Panc1 (cell line): ENCODE data around the gene SEC16A. TPM values are rescaled to one million over a fixed set of nuclear protein-coding genes. Genes with fewer than 3 reads are reported as not detected.

Experiments used
- ATAC-seq: fragments of 200-7000 bp; cut with Tn5 transposase; 2 replicates; pipeline ENCODE4 v1.9.1; 2020; ENCODE audit warnings: mild to moderate bottlenecking, moderate library complexity
- BruUV-seq: library from RNA; stranded (reverse); fragments of 400-500 nt; replicated peaks from 2 replicates; lab custom pipeline; 2021; lab: Mats Ljungman, UMichigan
- CTCF ChIA-PET: fragments of 300-600 bp; sonication (Branson Sonifier 250); formaldehyde crosslinking; loops from one replicate; lab custom pipeline; 2022; ENCODE audit warnings: antibody characterized with exemption; lab: Charles Lee
- POLR2A ChIA-PET: fragments of 300-600 bp; sonication (Branson Sonifier 250); formaldehyde crosslinking; loops from one replicate; lab custom pipeline; 2022; ENCODE audit warnings: antibody characterized with exemption; lab: Charles Lee
- DNase-seq: peaks from one replicate; pipeline ENCODE4 v3.0.0-alpha.2; 2010; ENCODE audit warnings: low read depth, low spot score
- H3K27ac ChIP-seq: 2 replicates; pipeline ENCODE4 v1.5.1; 2011; ENCODE audit warnings: mild to moderate bottlenecking, low read length, inconsistent platforms
- H3K27me3 ChIP-seq: fragments of 200-500 bp; sonication (Bioruptor generic); 2 replicates; pipeline ENCODE4 v1.6.0; 2014; ENCODE audit warnings: low read length, inconsistent platforms; ENCODE audit not compliant: control insufficient read depth, insufficient read depth
- H3K36me3 ChIP-seq: fragments of 200-500 bp; sonication (Bioruptor generic); 2 replicates; pipeline ENCODE4 v1.5.1; 2014; ENCODE audit warnings: inconsistent platforms, mild to moderate bottlenecking, low read length, moderate library complexity; ENCODE audit not compliant: control insufficient read depth, insufficient read depth
- H3K4me1 ChIP-seq: 2 replicates; pipeline ENCODE4 v1.5.1; 2011; ENCODE audit warnings: inconsistent platforms, mild to moderate bottlenecking, low read length, moderate library complexity; ENCODE audit not compliant: control insufficient read depth, insufficient read depth
- H3K4me3 ChIP-seq, 2 experiments: 2 replicates each; pipeline ENCODE4 v1.5.1; 2011 to 2012; ENCODE audit warnings: low read depth in 2 of 2, low read length in 2 of 2, mild to moderate bottlenecking in 2 of 2, inconsistent platforms in 1 of 2, moderate library complexity in 1 of 2
- H3K9me3 ChIP-seq: fragments of 200-500 bp; sonication (Bioruptor generic); 2 replicates; pipeline ENCODE4 v1.5.1; 2014; ENCODE audit warnings: low read depth, mild to moderate bottlenecking, inconsistent platforms, low read length, moderate library complexity; ENCODE audit not compliant: control insufficient read depth, insufficient read depth
- CTCF ChIP-seq: fragments of 450-650 bp; IDR thresholded peaks from 2 replicates; pipeline ENCODE4 v1.5.1; 2017; ENCODE audit warnings: mild to moderate bottlenecking
- POLR2AphosphoS5 ChIP-seq: IDR thresholded peaks from 2 replicates; pipeline ENCODE4 v1.6.1; 2012; ENCODE audit warnings: mild to moderate bottlenecking, low read depth, low read length, moderate library complexity
- REST ChIP-seq, 2 experiments: IDR thresholded peaks; 2 replicates each; pipeline ENCODE4 v1.6.1; 2011 to 2012; ENCODE audit warnings: low read depth in 2 of 2, control low read depth in 1 of 2, low read length in 1 of 2, mild to moderate bottlenecking in 1 of 2, moderate library complexity in 1 of 2; ENCODE audit not compliant: insufficient read depth in 1 of 2
- SIN3A ChIP-seq: IDR thresholded peaks from 2 replicates; pipeline ENCODE4 v1.6.1; 2012; ENCODE audit warnings: low read depth, mild to moderate bottlenecking, low read length, moderate library complexity, borderline replicate concordance; ENCODE audit not compliant: insufficient read depth
- TCF7L2 ChIP-seq: IDR thresholded peaks from 2 replicates; pipeline ENCODE4 v1.6.1; 2011; ENCODE audit warnings: mild to moderate bottlenecking, low read depth, low read length, inconsistent platforms
- in situ Hi-C: cut with HindIII; loops from 2 replicates; pipeline ENCODE4 v1.10.0; 2016; ENCODE audit warnings: low sequenced_read_pairs, low pct_unique_long_range_greater_than_20kb
- intact Hi-C: fragments of 100-400 bp; cut with micrococcal nuclease; formaldehyde crosslinking; loops from one replicate; pipeline ENCODE4 v1.10.0; 2022; ENCODE audit not compliant: unreplicated experiment
- total RNA-seq: library from RNA; stranded (reverse); gene quantifications from one replicate; pipeline ENCODE4 v1.2.1, GENCODE V29; 2021; ENCODE audit not compliant: unreplicated experiment

SEC16A gene
- total RNA-seq, 1 experiment from 2014 or later = 76.5 TPM

- ChIA-PET CTCF (no interaction called here), POLR2A (no interaction called here)
- H3K9me3 ChIP-seq = no peaks in the 10 kb centered on the region
- intact Hi-C loops (no loop called here), in situ Hi-C loops (no loop called here)
- no peak overlapping the region for H3K27ac ChIP-seq
- BruUV-seq = no TSS peak
- H3K4me1 ChIP-seq = no peaks in the 10 kb centered on the region
- TF ChIP-seq REST (IDR thresholded peaks at IDR 0.05; ENCODE audit: insufficient read depth in 1 of 2, low read depth in 2 of 2, low read length in 1 of 2) = no peak
- TF ChIP-seq TCF7L2 = no peak
- TF ChIP-seq SIN3A = no peak
- no peaks in the 10 kb centered on the region for H3K36me3 ChIP-seq
- ATAC-seq (peak; percentile 40), DNase-seq (no peak)
- H3K27me3 ChIP-seq = no peaks in the 10 kb centered on the region
- no peak overlapping the region for H3K4me3 ChIP-seq
These were observed 52.1 kb downstream of the SEC16A start for GRCh38 chr9:136430588-136431234.

- ATAC-seq (peak; percentile 59; the same call in 1 of the 2 replicates), DNase-seq (no peak)
- intact Hi-C loops (no loop called here), in situ Hi-C loops (no loop called here)
- no peaks in the 10 kb centered on the region for H3K4me1 ChIP-seq
- H3K27me3 ChIP-seq = no peaks in the 10 kb centered on the region
- ChIA-PET POLR2A (no interaction called here), CTCF (no interaction called here)
- no peak overlapping the region for H3K27ac ChIP-seq
- H3K9me3 ChIP-seq = no peaks in the 10 kb centered on the region
- no peaks in the 10 kb centered on the region for H3K36me3 ChIP-seq
- H3K4me3 ChIP-seq = no peak overlapping the region
- TF ChIP-seq SIN3A = no peak
- TF ChIP-seq CTCF = no peak
- TF ChIP-seq POLR2AphosphoS5 = no peak
- TF ChIP-seq TCF7L2 = no peak
- TF ChIP-seq REST (IDR thresholded peaks at IDR 0.05; ENCODE audit: insufficient read depth in 1 of 2, low read depth in 2 of 2, low read length in 1 of 2) = no peak
- BruUV-seq = no TSS peak
These were observed 53.0 kb downstream of the SEC16A start for GRCh38 chr9:136429683-136430491.
